Activated CD4-positive, CD25-positive, alpha-beta regulatory T cell treated with anti-CD3 and anti-CD28 coated beads, Interleukin-2, amount 50 U/mL, for 16 hours (primary cell): ENCODE results near the gene FBXL13.
"Not testable (repeated sequence)": the region's sequence is repeated elsewhere in the genome, so short reads cannot be mapped to it uniquely, and the experiment has no call there.

Experiments
- DNase-seq: peaks from one replicate; pipeline ENCODE4 v3.0.0-alpha.2; 2020; ENCODE audit warnings: low read depth, low spot score

Gene FBXL13

GRCh38 chr7:103074519-103075336, at the start of gene FBXL13, which contains the start of gene ARMC10:
Gene FBXL13 (minus strand): TSS chr7:103074796.
Gene ARMC10 (plus strand): TSS chr7:103075140. CDS start chr7:103075273, 133 bp downstream.
- peak; percentile 75 for DNase-seq

- DNase-seq: no peak
Observed at GRCh38 chr7:103123529-103123928, 48.9 kb upstream of the FBXL13 start.

- no peak for DNase-seq
Observed at GRCh38 chr7:103121641-103122040, 47.0 kb upstream of the FBXL13 start.

- no peak for DNase-seq
Observed at GRCh38 chr7:103120362-103120761, 45.8 kb upstream of the FBXL13 start.

- no peak for DNase-seq
Observed at GRCh38 chr7:103119791-103120291, 45.2 kb upstream of the FBXL13 start.

- no peak for DNase-seq
Observed at GRCh38 chr7:103117465-103117864, 42.9 kb upstream of the FBXL13 start.

- no peak for DNase-seq
Observed at GRCh38 chr7:103116991-103117390, 42.4 kb upstream of the FBXL13 start.

- DNase-seq: no peak
Observed at GRCh38 chr7:103116511-103116910, 41.9 kb upstream of the FBXL13 start.

- DNase-seq: no peak
Observed at GRCh38 chr7:103115771-103116170, 41.2 kb upstream of the FBXL13 start.

- no peak for DNase-seq
Observed at GRCh38 chr7:103114576-103115008, 40.0 kb upstream of the FBXL13 start.

- no peak for DNase-seq
Observed at GRCh38 chr7:103113164-103113563, 38.6 kb upstream of the FBXL13 start.

- not testable (repeated sequence) for DNase-seq
Observed at GRCh38 chr7:103106703-103107070, 32.1 kb upstream of the FBXL13 start.

GRCh38 chr7:103106005-103106702, 31.6 kb upstream of the FBXL13 start:
- no peak for DNase-seq

GRCh38 chr7:103101543-103101942, 26.9 kb upstream of the FBXL13 start:
- no peak for DNase-seq

- DNase-seq: no peak
Observed at GRCh38 chr7:103100348-103100747, 25.8 kb upstream of the FBXL13 start.

- no peak for DNase-seq
Observed at GRCh38 chr7:103097041-103097440, 22.4 kb upstream of the FBXL13 start.

- DNase-seq: not testable (repeated sequence)
Observed at GRCh38 chr7:103095558-103095957, 21.0 kb upstream of the FBXL13 start.

GRCh38 chr7:103094102-103094501, 19.5 kb upstream of the FBXL13 start:
- no peak for DNase-seq

GRCh38 chr7:103093429-103093828, 18.8 kb upstream of the FBXL13 start:
- DNase-seq: no peak

- DNase-seq: not testable (repeated sequence)
Observed at GRCh38 chr7:103092321-103092720, 17.7 kb upstream of the FBXL13 start.

GRCh38 chr7:103083210-103083609, 8.6 kb upstream of the FBXL13 start:
- DNase-seq: no peak

GRCh38 chr7:103082497-103082896, 7.9 kb upstream of the FBXL13 start:
- DNase-seq: no peak

GRCh38 chr7:103080923-103081322, 6.3 kb upstream of the FBXL13 start:
- no peak for DNase-seq
